ENCODE results near the gene PARM1.

DNA sequence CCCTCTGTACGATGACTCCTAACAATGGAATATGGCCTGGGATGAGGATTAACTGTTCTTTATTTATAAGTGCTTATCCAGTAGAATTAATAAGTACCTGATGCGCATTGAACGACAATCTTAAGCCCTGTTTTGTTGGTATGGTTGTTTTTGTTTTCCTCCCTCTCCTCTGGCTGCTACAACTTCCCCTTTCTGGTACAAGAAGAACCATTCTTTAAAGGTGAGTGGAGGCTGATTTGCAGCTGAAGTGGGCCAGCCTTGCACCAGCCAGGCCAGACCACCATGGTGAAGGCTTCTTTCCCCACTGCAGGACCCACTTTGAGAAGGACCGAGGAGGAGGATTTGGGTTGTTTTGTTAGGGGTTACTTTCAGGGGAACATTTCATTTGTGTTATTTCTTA, 113.3 kb downstream of the PARM1 start:
- TF ChIP-seq, protein P1, sequence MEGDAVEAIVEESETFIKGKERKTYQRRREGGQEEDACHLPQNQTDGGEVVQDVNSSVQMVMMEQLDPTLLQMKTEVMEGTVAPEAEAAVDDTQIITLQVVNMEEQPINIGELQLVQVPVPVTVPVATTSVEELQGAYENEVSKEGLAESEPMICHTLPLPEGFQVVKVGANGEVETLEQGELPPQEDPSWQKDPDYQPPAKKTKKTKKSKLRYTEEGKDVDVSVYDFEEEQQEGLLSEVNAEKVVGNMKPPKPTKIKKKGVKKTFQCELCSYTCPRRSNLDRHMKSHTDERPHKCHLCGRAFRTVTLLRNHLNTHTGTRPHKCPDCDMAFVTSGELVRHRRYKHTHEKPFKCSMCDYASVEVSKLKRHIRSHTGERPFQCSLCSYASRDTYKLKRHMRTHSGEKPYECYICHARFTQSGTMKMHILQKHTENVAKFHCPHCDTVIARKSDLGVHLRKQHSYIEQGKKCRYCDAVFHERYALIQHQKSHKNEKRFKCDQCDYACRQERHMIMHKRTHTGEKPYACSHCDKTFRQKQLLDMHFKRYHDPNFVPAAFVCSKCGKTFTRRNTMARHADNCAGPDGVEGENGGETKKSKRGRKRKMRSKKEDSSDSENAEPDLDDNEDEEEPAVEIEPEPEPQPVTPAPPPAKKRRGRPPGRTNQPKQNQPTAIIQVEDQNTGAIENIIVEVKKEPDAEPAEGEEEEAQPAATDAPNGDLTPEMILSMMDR (IDR thresholded peaks at IDR 0.05 in 8 of 11, conservative IDR thresholded peaks at IDR 0.05 in 3 of 11), result no peak
- no peak for TF ChIP-seq POLR2A (IDR thresholded peaks at IDR 0.05)

All from spleen (tissue), 7 donors.